Mucosa of descending colon (tissue), 3 donors: ENCODE data around the gene SGCD. TPM values are rescaled to one million over a fixed set of nuclear protein-coding genes. Genes with fewer than 3 reads are reported as not detected.

Experiments
- ATAC-seq: fragments of 200-7000 bp; cut with Tn5 transposase; one replicate; pipeline ENCODE4 v1.9.1; 2020; ENCODE audit warnings: mild to moderate bottlenecking, moderate library complexity
- DNase-seq, 3 donors: peaks; one replicate each; pipeline ENCODE4 v3.0.0-alpha.2; 2020
- H3K36me3 ChIP-seq: fragments of 200-600 bp; one replicate; pipeline ENCODE4 v1.8.0; 2021; ENCODE audit warnings: low read depth, mild to moderate bottlenecking
- H3K4me1 ChIP-seq: fragments of 200-600 bp; one replicate; pipeline ENCODE4 v1.8.0; 2021; ENCODE audit warnings: low read depth, mild to moderate bottlenecking
- H3K4me3 ChIP-seq: fragments of 200-600 bp; one replicate; pipeline ENCODE4 v1.8.0; 2021; ENCODE audit warnings: mild to moderate bottlenecking
- H3K9me3 ChIP-seq: fragments of 200-600 bp; one replicate; pipeline ENCODE4 v1.8.0; 2021; ENCODE audit warnings: mild to moderate bottlenecking
- CTCF ChIP-seq: fragments of 200-600 bp; IDR thresholded peaks from one replicate; pipeline ENCODE4 v1.8.0; 2022; ENCODE audit warnings: antibody characterized with exemption, mild to moderate bottlenecking
- intact Hi-C, 2 donors: fragments of 100-400 bp; cut with DNase I in 1 of 2; cut with micrococcal nuclease in 1 of 2; formaldehyde crosslinking; loops; one replicate each; pipeline versions ENCODE4 v1.11.0 to v1.11.1; 2022; cut with DNase I, micrococcal nuclease
- total RNA-seq, 3 donors: library from RNA; stranded (reverse); fragmentation: NEBNext Ultra II Directional in 2 of 3; extraction: Animal tissue kit (Norgen Biotek cat#: 25700) in 2 of 3; gene quantifications; one replicate each; pipeline versions ENCODE4 v1.2.1 to v1.2.4, GENCODE V29; 2021 to 2023
- donor health status: DM: no; HTN: no; CAD: no; lungs with moderate emphysema.
- donor health status: DM: no; HTN: no; CAD: no.
- donor health status: DM: no; HTN: yes; CAD: no.

The SGCD gene
- total RNA-seq, 3 donors from 2014 or later = 1.2 to 7.4 (median 2.0) TPM

DNA sequence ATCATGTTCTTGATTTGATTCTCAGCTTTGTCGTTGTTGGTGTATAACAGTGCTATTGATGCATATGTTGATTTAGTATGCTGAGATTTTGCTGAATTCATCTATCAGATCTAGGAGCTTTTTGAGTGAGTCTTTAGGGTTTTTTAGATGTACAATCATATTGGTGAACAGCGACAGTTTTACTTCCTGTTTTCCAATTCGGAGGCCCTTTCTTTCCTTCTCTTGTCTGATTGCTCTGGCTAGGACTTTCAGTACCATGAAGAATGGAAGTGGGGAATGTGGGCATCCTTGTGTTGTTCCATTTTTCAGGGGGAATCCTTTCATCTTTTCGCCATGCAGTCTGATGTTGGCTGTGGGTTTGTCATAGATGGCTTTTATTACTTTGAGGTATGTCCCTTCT, 100.4 kb downstream of the SGCD start:
- H3K4me3 ChIP-seq = no peak overlapping the region
- no peaks in the 10 kb centered on the region for H3K9me3 ChIP-seq
- H3K4me1 ChIP-seq = no peaks in the 10 kb centered on the region
- intact Hi-C loops = no loop called here
- no peak for TF ChIP-seq CTCF
- no peak for ATAC-seq
- H3K36me3 ChIP-seq = no peaks in the 10 kb centered on the region
- no peak for DNase-seq

GRCh38 chr5:156431956-156432829, 105.2 kb downstream of the SGCD start:
- Histone ChIP-seq H3K36me3 (no peaks in the 10 kb centered on the region), H3K9me3 (no peaks in the 10 kb centered on the region), H3K4me3 (no peak overlapping the region), H3K4me1 (no peaks in the 10 kb centered on the region)
- intact Hi-C loops = no loop called here
- DNase-seq (no peak), ATAC-seq (no peak)
- no peak for TF ChIP-seq CTCF

DNA sequence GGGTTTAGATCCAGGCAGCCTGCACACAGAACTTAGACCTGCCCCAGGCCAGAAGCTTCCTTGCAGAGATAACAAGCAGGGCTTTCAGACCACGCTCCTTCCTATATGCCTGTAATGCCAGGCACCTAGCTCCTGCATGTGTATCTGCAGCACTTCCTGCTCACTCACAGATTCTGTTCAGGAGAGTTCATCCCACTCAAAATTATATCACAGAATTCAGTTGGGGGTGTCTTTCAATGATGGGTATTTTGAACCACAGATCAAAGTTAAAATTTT, 105.8 kb downstream of the SGCD start:
- no peak for TF ChIP-seq CTCF
- DNase-seq (no peak), ATAC-seq (no peak)
- H3K9me3 ChIP-seq = no peaks in the 10 kb centered on the region
- no peak overlapping the region for H3K4me3 ChIP-seq
- intact Hi-C loops = no loop called here
- H3K36me3 ChIP-seq = no peaks in the 10 kb centered on the region
- H3K4me1 ChIP-seq = no peaks in the 10 kb centered on the region

DNA sequence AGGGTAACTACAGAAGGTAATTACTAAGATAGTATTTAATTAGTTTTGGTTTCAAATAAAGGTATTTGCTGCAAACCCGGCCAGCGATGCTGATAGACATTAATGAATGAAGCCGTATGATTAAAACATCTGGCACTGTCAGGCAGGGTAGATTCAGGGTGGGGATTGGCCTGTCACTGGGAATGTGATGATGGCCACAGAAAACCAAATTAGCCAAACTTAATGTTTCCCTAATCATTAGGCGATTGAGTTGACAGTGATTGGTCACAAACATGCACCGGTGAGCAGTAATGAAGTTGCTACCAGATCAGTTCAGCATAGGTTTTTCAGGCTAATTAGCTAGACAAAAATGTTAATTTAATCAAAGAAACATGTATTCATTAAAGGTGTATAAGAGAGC, 107.5 kb downstream of the SGCD start:
- ATAC-seq = no peak
- no peak for DNase-seq
- intact Hi-C loops = no loop called here
- TF ChIP-seq CTCF = no peak
- H3K4me3 ChIP-seq = no peak overlapping the region
- no peaks in the 10 kb centered on the region for H3K4me1 ChIP-seq
- H3K9me3 ChIP-seq = no peaks in the 10 kb centered on the region
- no peaks in the 10 kb centered on the region for H3K36me3 ChIP-seq

DNA sequence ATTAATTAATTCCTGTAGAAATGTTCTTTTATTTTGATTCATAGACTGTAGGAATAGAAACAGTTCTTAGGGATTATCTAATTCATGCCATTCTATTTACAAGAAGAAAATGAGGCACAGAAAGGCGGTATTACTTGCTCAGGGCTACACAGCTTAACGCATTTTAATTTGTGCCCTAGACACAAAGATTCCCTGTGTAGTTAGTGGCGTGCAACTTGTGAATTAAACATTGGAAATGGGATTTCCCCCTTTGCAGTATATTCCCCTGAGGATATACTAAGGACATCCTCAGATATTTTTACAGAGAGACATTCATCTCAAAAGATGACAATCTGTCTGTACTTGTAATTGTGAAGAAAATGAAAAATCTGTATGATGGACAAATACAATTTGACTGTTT, 108.1 kb downstream of the SGCD start:
- DNase-seq (no peak), ATAC-seq (no peak)
- no peak overlapping the region for H3K4me3 ChIP-seq
- H3K36me3 ChIP-seq = no peaks in the 10 kb centered on the region
- H3K9me3 ChIP-seq = no peaks in the 10 kb centered on the region
- no peaks in the 10 kb centered on the region for H3K4me1 ChIP-seq
- no peak for TF ChIP-seq CTCF
- intact Hi-C loops = no loop called here

DNA sequence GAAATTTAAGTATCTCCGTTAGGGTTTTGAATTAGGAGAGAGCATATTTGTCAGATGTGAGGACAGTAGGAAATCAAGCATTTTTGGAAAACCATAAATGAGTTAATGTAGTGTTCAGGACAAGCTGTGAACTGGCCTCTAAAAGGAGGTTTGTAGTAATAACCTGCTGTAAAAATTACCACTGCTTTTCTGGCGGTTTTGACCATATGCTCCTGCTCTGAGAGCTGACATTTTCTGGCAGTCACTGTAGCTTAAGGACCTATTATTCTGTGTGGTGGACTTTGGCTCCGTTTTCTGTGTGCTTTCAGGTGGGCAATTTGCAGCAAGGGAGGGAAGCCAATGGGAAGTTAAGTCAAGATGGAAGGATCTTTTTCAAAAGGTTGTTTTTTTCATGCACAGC, 111.1 kb downstream of the SGCD start:
- Histone ChIP-seq H3K4me1 (no peaks in the 10 kb centered on the region), H3K9me3 (no peaks in the 10 kb centered on the region), H3K4me3 (no peak overlapping the region), H3K36me3 (no peaks in the 10 kb centered on the region)
- DNase-seq = no peak
- ATAC-seq = no peak
- no peak for TF ChIP-seq CTCF
- intact Hi-C loops = no loop called here
